ENCODE measurements around the gene MSANTD2. TPM values are rescaled to one million over a fixed set of nuclear protein-coding genes. Genes with fewer than 3 reads are reported as not detected.

The MSANTD2 gene
- total and polyA plus RNA-seq, 11 donors: 2.2 to 5.4 (median 3.1) TPM

- no peaks in the 10 kb centered on the region for H3K9me3 ChIP-seq
- WGBS, 4 donors: 94 to 98% (median 97%) methylated on average over 8 of the region's 8 CpGs
Observed at GRCh38 chr11:124769806-124770774, 30.1 kb downstream of the MSANTD2 start.

GRCh38 chr11:124768914-124769313, 31.3 kb downstream of the MSANTD2 start:
- Histone ChIP-seq H3K9me3 (no peaks in the 10 kb centered on the region), H3K27me3 (no peaks in the 10 kb centered on the region), H3K4me1 (no peaks in the 10 kb centered on the region), H3K36me3 (peaks cover 5 to 88% (median 75%) of the 10 kb centered on the region in 9 donors), H3K27ac (no peak overlapping the region), H3K4me3 (no peak overlapping the region)
- 90 to 92% (median 91%) methylated on average over 8 of the region's 8 CpGs for WGBS, 4 donors
- no peak for ATAC-seq
- intact Hi-C loops (cut with DNase I): loop anchor here in 2 of 10 donors (5.0 to 10.0 kb wide), 2 partner anchors 63 to 66 kb away; no protein-coding TSS in a partner anchor
- TF ChIP-seq POLR2A (IDR thresholded peaks at IDR 0.05) (no peak), CTCF (IDR thresholded peaks at IDR 0.05) (no peak)
- DNase-seq: no peak

More at GRCh38 chr11:124769806-124770774, 30.1 kb downstream of the MSANTD2 start:
- Histone ChIP-seq H3K36me3 (peaks cover 5 to 92% (median 68%) of the 10 kb centered on the region in 9 donors), H3K27me3 (no peaks in the 10 kb centered on the region), H3K4me1 (no peaks in the 10 kb centered on the region), H3K4me3 (no peak overlapping the region), H3K27ac (no peak overlapping the region)
- intact Hi-C loops (cut with DNase I): loop anchor here in 2 of 10 donors (5.0 to 10.0 kb wide), 2 partner anchors 62 to 65 kb away; no protein-coding TSS in a partner anchor
- DNase-seq: no peak
- no peak for ATAC-seq
- TF ChIP-seq POLR2A (IDR thresholded peaks at IDR 0.05): no peak

GRCh38 chr11:124766156-124766555, 34.0 kb downstream of the MSANTD2 start:
- WGBS, 4 donors: 94 to 99% (median 98%) methylated on average over 2 of the region's 2 CpGs
- Histone ChIP-seq H3K36me3 (peaks cover 0 to 64% (median 54%) of the 10 kb centered on the region in 9 donors), H3K27me3 (peaks cover 0 to 20% (median 13%) of the 10 kb centered on the region in 9 donors), H3K27ac (no peak overlapping the region), H3K4me1 (peaks cover 0 to 17% (median 8%) of the 10 kb centered on the region in 12 donors), H3K9me3 (no peaks in the 10 kb centered on the region), H3K4me3 (no peak overlapping the region)
- ATAC-seq (no peak), DNase-seq (no peak)
- intact Hi-C loops (cut with DNase I): loop anchor here in 2 of 10 donors (5.0 to 10.0 kb wide), 2 partner anchors 66 to 69 kb away; no protein-coding TSS in a partner anchor
- TF ChIP-seq CTCF (IDR thresholded peaks at IDR 0.05) (no peak), POLR2A (IDR thresholded peaks at IDR 0.05) (no peak)

GRCh38 chr11:124763156-124763947, 36.9 kb downstream of the MSANTD2 start:
- ATAC-seq (peak in 2 of 4 donors; percentile 6 to 26), DNase-seq (peak; percentile 80 to 91 (median 88))
- peak overlapping the region; percentile 57 to 95 (median 82) for H3K4me3 ChIP-seq
- TF ChIP-seq POLR2A (IDR thresholded peaks at IDR 0.05) (no peak), CTCF (IDR thresholded peaks at IDR 0.05) (peak; percentile 66 to 82 (median 78))
- intact Hi-C loops (cut with DNase I): loop anchor here (1.0 to 10.0 kb wide), 9 partner anchors 34 to 95 kb away; partner anchors contain the start of genes SIAE (in 2 of the 10) and SPA17 (in 2 of the 10)
- H3K27ac ChIP-seq: peak overlapping the region in 11 of 12 donors; percentile 81 to 99 (median 96)
- peaks cover 0 to 44% (median 32%) of the 10 kb centered on the region in 9 donors for H3K36me3 ChIP-seq
- peaks cover 0 to 39% (median 21%) of the 10 kb centered on the region in 12 donors for H3K4me1 ChIP-seq
- no peaks in the 10 kb centered on the region for H3K9me3 ChIP-seq
- peaks cover 0 to 47% (median 34%) of the 10 kb centered on the region in 9 donors for H3K27me3 ChIP-seq
- WGBS, 4 donors: 5 to 10% (median 6%) methylated on average over 21 of the region's 21 CpGs
